SJCRH30 (cell line): ENCODE measurements around the gene NRDE2. TPM values are rescaled to one million over a fixed set of nuclear protein-coding genes. Genes with fewer than 3 reads are reported as not detected.
A peak's percentile ranks its signal among the peaks of the same experiment; 100 is the strongest.

Experiments used
- DNase-seq, 2 experiments: peaks; one replicate each; pipeline ENCODE4 v3.0.0-alpha.2; 2015 to 2020
- H3K27ac ChIP-seq: fragments of 250-450 bp; sonication (Bioruptor Pico); 2 replicates; pipeline ENCODE4 v1.5.1; 2020; ENCODE audit warnings: mild to moderate bottlenecking, moderate library complexity
- H3K27me3 ChIP-seq: fragments of 250-450 bp; sonication (Bioruptor Pico); 2 replicates; pipeline ENCODE4 v1.5.1; 2020; ENCODE audit warnings: mild to moderate bottlenecking, moderate library complexity
- H3K36me3 ChIP-seq: fragments of 250-450 bp; sonication (Bioruptor Pico); 2 replicates; pipeline ENCODE4 v1.5.1; 2020; ENCODE audit warnings: mild to moderate bottlenecking, moderate library complexity
- H3K4me1 ChIP-seq: fragments of 250-450 bp; sonication (Bioruptor Pico); 2 replicates; pipeline ENCODE4 v1.5.1; 2020; ENCODE audit warnings: mild to moderate bottlenecking, moderate library complexity
- H3K4me3 ChIP-seq: fragments of 250-450 bp; sonication (Bioruptor Pico); 2 replicates; pipeline ENCODE4 v1.5.1; 2020; ENCODE audit warnings: mild to moderate bottlenecking, moderate library complexity
- H3K9me3 ChIP-seq: fragments of 250-450 bp; sonication (Bioruptor Pico); replicated peaks from 2 replicates; pipeline ENCODE4 v1.5.1; 2020; ENCODE audit warnings: mild to moderate bottlenecking, moderate library complexity
- total RNA-seq: library from RNA; depleted of rRNA; stranded (reverse); fragments of >200 nt; shearing (Covaris generic); gene quantifications from 2 replicates; pipeline ENCODE4 v1.2.3, GENCODE V29; 2014

NRDE2 gene
- total RNA-seq, 1 experiment from 2014 or later = 11.7 TPM

DNA sequence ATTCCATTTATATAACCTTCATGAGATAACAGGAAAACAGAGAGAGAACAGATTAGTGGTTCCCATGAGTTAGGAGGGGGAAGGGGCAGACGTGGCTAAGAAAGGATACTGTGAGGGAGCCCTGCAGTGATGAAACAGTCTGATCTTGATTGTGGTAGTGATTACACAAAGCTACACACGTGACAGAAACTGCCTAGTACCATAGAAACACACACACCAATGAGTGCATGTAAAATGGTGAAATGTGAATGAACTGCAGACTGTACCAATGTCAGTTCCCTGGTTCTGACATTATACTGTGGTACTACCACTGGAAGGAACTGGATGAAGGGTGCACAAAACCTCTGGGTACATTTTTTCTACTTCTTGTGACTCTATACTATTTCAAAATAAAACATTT, 36.9 kb downstream of the NRDE2 start:
- Histone ChIP-seq H3K36me3 (peaks cover 20% of the 10 kb centered on the region), H3K4me1 (no peaks in the 10 kb centered on the region), H3K27me3 (no peaks in the 10 kb centered on the region), H3K27ac (no peak overlapping the region), H3K9me3 (no peaks in the 10 kb centered on the region), H3K4me3 (no peak overlapping the region)
- no peak for DNase-seq

DNA sequence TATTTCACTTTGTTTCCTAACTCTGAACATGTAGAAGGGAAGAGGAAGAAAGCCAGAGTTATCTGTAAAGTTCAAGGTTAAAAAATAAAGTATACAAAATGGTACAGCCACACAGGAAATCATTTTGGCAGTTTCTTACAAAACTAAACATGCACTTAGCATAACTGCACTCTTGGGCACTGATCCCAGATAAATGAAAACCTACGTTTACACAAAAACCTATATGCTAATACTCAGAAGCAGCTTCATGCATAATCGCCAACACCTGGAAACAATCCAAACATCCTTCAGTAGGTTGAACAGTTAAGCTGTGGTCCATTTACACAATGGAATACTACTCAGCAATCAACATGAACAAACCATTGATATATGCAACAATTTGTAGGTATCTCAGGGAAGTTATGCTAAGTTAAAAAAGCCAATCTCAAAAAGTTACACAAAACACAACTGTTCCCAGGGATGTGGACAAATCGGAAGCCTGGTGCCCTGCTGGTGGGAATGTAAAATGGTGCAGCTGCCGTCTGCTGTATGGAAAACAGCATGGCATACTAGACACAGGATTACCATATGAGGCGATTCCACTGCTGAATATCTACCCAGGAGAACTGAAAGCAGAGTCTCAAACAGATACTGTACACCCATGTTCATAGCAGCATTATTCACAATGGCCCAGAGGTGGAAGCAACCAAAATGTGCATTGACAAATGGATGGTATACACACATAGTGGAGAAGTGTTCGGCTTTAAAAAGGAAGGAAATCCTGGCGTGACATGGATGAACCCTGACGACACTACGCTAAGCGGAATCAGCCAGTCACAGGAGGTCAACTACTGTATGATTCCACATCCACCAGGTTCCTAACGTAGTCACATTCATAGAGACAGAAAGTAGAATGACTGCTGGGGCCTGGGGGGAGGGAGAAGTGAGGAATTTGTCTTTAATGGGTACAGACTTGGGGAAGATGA, 37.7 kb downstream of the NRDE2 start:
- no peaks in the 10 kb centered on the region for H3K9me3 ChIP-seq
- H3K36me3 ChIP-seq = peaks cover 15% of the 10 kb centered on the region
- no peak overlapping the region for H3K4me3 ChIP-seq
- H3K27me3 ChIP-seq = no peaks in the 10 kb centered on the region
- peaks cover under 1% of the 10 kb centered on the region for H3K4me1 ChIP-seq
- H3K27ac ChIP-seq = no peak overlapping the region
- no peak for DNase-seq

DNA sequence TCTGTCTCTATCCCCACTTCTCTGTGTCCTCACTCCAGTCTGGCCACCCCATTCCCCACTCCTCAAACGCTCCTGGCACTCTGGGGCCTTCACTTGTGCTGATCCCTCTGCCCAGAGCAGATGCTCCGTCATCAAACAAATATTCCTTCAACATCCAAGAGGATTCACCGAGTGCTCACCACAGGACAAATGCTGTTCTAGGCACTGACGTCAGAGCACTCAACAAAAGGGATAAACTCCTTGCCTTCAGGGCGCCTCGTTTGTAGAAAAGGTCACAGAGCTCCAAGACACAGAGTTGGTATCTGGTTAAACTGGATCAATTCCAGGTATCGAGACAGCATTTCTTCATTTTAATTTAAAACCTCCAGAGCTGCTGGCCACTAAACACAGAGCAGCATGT, 40.0 kb downstream of the NRDE2 start:
- Histone ChIP-seq H3K9me3 (no peaks in the 10 kb centered on the region), H3K4me3 (no peak overlapping the region), H3K4me1 (peaks cover 4% of the 10 kb centered on the region), H3K27me3 (no peaks in the 10 kb centered on the region), H3K36me3 (peaks cover 21% of the 10 kb centered on the region), H3K27ac (no peak overlapping the region)
- no peak for DNase-seq

DNA sequence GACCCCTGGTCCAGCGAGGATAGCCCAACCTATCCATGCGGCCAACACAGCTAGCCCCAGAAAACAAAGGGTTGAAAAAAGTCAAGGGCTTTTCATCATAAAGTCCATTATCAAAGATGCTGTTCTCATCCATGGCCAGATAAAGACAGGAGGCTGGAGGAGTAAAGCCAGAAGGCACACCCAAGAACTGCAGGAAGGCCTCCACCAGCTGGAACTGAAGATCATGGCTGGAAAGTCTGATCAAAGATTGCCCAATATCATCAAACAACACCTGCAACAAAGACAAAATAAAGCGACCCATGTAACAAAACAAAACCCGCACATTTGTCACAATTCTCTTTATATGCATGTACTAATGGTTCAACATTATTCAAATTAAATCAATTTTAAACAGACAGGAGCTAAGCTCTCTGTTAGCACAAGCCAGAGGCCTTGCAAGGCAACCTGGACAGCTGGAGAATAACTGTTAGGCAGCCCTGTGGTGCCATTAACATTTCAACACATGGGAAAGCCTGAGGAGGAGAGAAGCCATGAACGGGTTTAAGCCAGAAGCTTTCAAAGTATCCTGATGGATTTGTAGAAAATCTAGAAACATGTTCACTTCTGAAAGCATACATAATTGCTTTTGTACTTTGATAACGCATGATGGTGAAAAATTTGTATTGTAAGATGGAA, 41.3 kb downstream of the NRDE2 start:
- no peak for DNase-seq
- no peak overlapping the region for H3K4me3 ChIP-seq
- peaks cover 4% of the 10 kb centered on the region for H3K4me1 ChIP-seq
- peaks cover 23% of the 10 kb centered on the region for H3K36me3 ChIP-seq
- H3K9me3 ChIP-seq = no peaks in the 10 kb centered on the region
- H3K27ac ChIP-seq = no peak overlapping the region
- no peaks in the 10 kb centered on the region for H3K27me3 ChIP-seq

DNA sequence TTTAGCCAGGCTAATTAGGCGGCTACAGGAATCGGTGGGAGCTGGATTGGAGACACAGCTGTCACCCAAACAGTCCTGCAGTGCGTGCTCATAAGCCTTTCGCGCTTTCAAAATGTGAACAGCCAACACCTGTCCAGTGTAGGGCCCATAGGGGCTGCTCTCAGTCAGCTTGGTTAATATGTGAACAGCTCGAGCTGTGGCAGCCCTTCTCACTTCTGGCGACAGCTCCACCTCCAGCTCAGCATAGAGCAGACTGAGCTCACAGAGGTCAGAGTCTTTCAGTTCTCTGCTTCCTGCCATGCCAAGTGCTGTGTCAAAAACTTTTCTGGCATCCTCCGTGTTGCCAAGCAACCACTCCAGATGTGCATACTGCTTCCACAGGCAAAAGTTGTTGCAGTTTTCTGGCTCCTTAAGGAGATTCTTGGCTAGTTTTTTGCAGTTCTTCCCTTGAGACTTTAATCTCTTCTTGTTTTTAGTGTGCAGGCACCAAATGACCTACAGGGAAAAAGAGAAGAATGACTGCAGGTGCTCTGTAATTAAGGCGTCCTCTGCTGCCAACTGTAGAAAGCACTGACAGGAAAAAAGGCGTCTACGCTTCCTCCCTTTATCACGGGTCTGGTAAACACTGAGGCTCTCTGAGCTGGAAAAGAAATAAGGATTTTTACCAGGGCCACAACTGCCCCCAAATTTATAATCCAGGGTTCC, 42.9 kb downstream of the NRDE2 start:
- Histone ChIP-seq H3K27ac (no peak overlapping the region), H3K27me3 (no peaks in the 10 kb centered on the region), H3K4me1 (peaks cover 4% of the 10 kb centered on the region), H3K9me3 (no peaks in the 10 kb centered on the region), H3K4me3 (no peak overlapping the region), H3K36me3 (peaks cover 17% of the 10 kb centered on the region)
- peak; percentile 61 to 73 for DNase-seq

DNA sequence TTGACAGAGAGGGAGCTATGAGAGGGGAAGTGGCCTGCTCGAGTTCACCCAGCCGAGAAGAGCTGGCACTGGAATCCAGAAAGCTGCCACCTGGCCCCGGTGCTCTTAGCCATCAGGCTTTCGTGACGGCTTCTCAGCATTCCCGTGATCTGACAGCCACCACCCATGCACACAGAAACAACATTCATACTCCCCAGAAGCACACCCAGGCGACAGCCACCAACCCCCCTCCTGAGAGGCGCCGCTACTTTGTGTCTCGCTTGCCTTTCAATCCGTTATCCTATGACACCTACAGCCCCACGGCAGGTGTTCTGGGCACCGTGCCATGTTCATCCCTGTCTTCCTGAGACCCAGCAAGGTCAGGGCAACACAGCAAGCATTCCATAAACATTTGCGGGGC, 44.0 kb downstream of the NRDE2 start:
- no peak overlapping the region for H3K27ac ChIP-seq
- H3K9me3 ChIP-seq = no peaks in the 10 kb centered on the region
- H3K27me3 ChIP-seq = no peaks in the 10 kb centered on the region
- H3K4me1 ChIP-seq = peaks cover 4% of the 10 kb centered on the region
- no peak overlapping the region for H3K4me3 ChIP-seq
- no peak for DNase-seq
- peaks cover 17% of the 10 kb centered on the region for H3K36me3 ChIP-seq

DNA sequence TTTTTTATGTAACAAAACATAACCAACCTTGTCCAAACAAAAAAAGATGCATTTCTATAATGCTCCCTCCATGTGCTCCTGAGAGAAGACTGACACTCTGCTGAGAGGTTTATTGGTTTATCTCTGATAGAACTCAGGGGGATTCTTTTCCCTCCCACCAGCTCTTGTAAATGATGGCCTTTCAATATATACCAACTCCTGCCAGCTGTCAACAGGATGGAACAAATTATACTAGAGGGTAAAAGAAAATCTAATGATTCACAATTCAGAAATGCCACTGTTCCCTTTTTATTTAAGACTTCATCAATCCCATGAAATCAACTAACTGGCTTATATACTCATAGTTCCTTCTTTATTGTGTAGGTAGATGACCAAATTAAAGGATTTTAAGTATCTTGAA, 50.0 kb downstream of the NRDE2 start:
- Histone ChIP-seq H3K4me3 (no peak overlapping the region), H3K9me3 (no peaks in the 10 kb centered on the region), H3K27me3 (no peaks in the 10 kb centered on the region), H3K36me3 (peaks cover 11% of the 10 kb centered on the region; the same call in 1 of the 2 replicates), H3K4me1 (no peaks in the 10 kb centered on the region), H3K27ac (no peak overlapping the region)
- no peak for DNase-seq

DNA sequence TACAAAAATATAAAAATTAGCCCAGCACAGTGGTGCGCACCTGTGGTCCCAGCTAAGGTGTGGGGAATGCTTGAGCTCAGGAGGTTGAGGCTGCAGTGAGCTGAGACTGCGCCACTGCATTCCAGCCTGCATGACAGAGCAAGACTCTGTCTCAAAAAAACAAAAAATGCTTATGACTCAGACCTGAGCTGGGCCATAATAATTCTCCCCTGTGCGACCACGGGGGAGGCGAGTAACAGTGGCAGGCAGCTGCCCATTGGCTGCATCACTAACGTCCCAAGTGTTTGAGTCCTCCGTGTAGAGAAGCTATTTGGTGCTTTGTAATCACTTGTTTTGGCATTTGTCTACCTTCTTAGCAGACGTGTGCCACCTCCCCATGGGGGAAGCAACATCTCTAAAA, 50.5 kb downstream of the NRDE2 start:
- Histone ChIP-seq H3K4me1 (no peaks in the 10 kb centered on the region), H3K27me3 (no peaks in the 10 kb centered on the region), H3K36me3 (peaks cover 7% of the 10 kb centered on the region; the same call in 1 of the 2 replicates), H3K4me3 (no peak overlapping the region), H3K27ac (no peak overlapping the region), H3K9me3 (no peaks in the 10 kb centered on the region)
- DNase-seq = no peak

DNA sequence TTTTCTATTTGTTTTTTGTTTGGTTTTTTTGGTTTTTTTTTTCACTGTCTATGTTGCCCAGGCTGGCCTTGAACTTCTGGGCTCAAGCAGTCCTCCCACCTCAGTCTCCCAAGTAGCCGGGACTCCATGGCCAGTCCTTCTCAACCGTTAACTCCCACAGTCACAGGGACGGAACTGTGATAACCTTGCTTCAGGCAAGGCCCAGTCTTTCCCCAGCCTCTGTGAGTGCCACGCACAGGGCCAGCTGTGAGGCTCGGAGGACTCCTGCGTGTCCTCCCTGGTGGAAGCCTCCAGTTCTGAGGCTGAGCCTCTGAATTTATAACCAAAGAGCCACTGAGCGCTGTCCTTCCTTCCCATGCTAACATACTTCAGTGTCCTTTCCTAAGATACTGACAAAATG, 51.6 kb downstream of the NRDE2 start:
- peaks cover 7% of the 10 kb centered on the region; the same call in 1 of the 2 replicates for H3K36me3 ChIP-seq
- H3K4me3 ChIP-seq = no peak overlapping the region
- no peaks in the 10 kb centered on the region for H3K9me3 ChIP-seq
- no peak overlapping the region for H3K27ac ChIP-seq
- H3K27me3 ChIP-seq = no peaks in the 10 kb centered on the region
- no peak for DNase-seq
- no peaks in the 10 kb centered on the region for H3K4me1 ChIP-seq

DNA sequence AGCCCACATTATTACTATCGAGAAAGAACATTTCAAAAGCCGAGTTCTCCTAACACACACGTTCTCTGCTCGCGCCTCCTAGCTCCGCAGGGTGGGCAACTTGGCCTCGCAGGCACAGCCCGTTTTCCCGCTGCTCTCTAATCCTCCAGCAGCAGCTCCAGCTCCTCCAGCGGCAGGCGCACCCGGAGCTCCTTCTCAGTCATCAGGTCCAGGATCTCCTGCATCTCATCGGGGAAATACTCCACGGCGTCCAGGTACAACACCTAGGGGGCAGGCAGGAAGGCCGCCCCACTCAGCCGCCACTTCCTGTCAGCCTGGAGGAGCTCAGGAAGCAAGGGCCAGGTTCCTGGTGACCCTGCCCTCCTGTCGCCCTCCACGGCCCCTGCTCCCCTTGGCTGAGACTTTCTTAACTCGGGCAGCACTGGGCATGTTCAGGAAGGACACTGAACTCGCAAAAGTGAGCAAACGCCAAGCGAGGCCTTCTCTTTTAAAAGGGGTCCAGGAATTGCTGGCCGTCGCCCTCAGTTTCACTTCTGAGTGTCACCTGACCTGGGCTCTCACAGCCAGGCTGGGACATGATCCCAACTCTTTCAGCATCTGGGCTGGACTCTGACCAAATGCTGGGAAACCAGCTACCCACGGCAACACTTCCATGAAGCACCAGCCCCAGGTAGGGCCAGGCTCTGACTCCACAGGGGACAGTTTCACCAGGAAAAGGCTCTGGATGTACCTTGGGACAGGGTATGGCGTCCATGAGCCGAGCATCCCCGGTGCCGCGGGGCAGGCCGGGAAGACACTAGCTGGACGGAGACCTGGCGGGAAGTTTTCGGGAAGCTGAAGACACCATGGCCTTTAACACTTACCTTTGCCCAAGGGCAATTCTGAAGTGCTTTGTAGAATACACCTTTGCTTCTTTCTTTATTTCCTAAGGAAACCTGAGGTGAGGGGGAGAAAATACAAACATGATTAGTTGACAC, 53.3 kb downstream of the NRDE2 start:
- Histone ChIP-seq H3K36me3 (peaks cover 9% of the 10 kb centered on the region), H3K4me3 (no peak overlapping the region), H3K9me3 (no peaks in the 10 kb centered on the region), H3K27me3 (no peaks in the 10 kb centered on the region), H3K27ac (no peak overlapping the region), H3K4me1 (no peaks in the 10 kb centered on the region)
- no peak for DNase-seq

DNA sequence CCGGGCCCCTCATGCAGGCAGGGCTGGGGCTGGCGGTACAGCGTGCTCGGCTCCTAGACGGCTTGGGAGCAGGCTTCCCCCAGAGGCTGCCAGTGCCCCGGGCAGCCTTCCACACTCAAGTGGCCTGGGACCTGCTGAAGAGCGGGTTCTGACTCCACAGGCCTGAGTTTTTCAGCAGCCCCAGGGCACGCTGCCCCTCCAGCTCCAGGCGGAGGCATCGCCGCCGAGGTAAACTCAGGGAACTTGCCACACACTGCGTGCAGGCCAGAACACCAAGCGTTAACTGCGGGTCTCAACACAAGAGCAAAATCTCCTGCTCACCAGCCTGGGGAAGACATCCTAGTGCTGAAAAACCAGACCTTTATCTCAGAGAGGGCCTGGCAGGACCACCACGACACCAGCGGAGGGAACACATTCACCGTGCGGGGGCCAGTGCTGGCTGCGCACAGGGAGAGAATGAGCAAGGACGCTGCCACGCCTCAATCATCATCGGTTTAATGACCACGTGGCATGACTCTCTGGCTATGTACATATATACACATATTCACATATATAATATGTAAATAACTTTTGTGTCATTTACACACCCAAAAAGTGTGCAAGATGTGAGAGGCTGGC, 54.1 kb downstream of the NRDE2 start:
- no peak for DNase-seq
- peaks cover 17% of the 10 kb centered on the region for H3K36me3 ChIP-seq

DNA sequence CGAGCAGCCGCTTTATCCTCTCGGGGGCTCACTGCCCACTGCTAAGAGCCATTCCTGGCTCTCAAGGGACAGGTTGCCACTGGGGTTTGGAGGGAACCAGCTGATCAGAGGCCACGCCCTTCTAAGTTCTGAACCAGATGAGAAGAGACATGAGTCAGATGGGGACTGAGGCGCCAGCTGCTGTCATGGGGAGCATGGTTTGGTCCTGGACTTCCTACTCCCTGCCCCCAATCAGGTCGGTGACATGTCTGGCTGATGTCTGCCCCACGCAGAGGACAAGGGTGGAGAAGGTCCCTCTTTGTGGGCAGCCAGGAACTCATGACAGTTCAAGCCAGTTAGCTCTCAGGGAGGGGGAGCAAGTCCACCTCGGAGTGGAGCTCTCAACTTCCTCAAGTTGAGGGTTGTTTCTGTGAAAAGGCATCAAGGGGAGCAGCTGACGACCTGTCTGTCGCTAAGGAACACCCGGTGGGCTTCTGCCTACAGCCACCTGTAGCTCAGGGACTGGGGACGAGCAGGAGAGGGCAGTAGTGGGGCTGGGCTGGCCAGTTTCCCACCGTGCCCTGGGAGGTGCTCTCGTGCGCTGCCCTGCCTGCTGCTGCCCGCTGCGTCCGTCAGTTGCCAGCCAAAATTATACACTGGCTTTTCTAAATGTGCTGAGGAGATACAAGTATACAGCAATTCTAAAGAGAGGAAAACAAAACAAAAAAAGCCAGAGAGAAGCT, 54.9 kb downstream of the NRDE2 start:
- Histone ChIP-seq H3K9me3 (no peaks in the 10 kb centered on the region), H3K27me3 (no peaks in the 10 kb centered on the region), H3K4me3 (no peak overlapping the region), H3K27ac (no peak overlapping the region), H3K36me3 (peaks cover 21% of the 10 kb centered on the region), H3K4me1 (no peaks in the 10 kb centered on the region)
- DNase-seq = no peak

More for the DNA sequence above, 54.1 kb downstream of the NRDE2 start:
- no peaks in the 10 kb centered on the region for H3K4me1 ChIP-seq
- no peaks in the 10 kb centered on the region for H3K27me3 ChIP-seq
- no peak overlapping the region for H3K27ac ChIP-seq
- H3K9me3 ChIP-seq = no peaks in the 10 kb centered on the region
- H3K4me3 ChIP-seq = no peak overlapping the region

DNA sequence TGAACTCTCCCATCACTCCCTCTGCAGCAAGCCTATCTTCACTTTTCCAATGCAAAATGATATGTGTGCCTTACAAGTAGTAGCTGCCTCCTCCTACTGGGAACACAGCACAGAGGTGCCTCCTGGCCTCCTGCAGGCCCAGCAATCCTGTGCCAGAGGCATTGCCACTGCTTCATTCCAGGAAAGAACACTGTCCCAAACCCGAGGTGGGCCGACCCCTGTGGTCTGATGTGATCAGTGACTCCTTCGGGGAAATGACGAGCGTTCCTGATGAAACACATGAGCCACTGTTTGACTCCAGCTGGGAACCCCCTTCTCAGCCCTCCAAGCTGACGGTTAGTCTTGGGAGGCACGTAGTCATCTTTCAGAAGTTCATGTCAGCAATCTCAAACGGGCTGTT, 55.9 kb downstream of the NRDE2 start:
- no peak for DNase-seq
- Histone ChIP-seq H3K36me3 (peaks cover 30% of the 10 kb centered on the region), H3K27me3 (no peaks in the 10 kb centered on the region), H3K4me1 (no peaks in the 10 kb centered on the region), H3K27ac (no peak overlapping the region), H3K9me3 (no peaks in the 10 kb centered on the region), H3K4me3 (no peak overlapping the region)
